ENCODE measurements around the gene ABHD14A.

DNA sequence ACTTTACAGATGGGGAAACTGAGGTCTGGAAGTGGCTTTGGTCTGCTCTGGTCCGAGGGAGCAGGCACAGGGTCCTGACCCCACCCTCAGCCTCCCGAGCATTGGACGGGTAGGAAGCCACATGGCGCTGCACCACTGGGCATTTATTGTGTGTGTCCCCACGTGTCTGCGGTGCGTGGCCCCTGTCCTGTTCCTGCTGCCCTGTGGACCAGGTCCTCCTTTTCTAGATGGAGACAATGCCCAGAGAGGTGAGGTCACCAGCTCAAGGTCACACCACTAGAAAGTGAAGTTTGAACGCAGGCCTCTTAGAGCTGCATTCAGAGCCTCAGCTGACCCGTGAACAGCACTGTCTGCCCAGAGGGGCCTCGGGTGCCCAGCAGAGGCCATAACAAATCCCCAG is 54.7 kb downstream of the ABHD14A start:
- TF ChIP-seq YY1 (IDR thresholded peaks at IDR 0.05; ENCODE audit: insufficient read depth, insufficient read length) (no peak), SUZ12 (IDR thresholded peaks at IDR 0.05; ENCODE audit: extremely low read depth, insufficient read depth, insufficient read length) (no peak)

All from NT2/D1 (cell line).